Measurements from ENCODE around the gene STON2. TPM values are rescaled to one million over a fixed set of nuclear protein-coding genes. Genes with fewer than 3 reads are reported as not detected.

STON2 gene
- total and polyA plus RNA-seq, 2 of the 13 experiments (the other 11 are each of a cell fraction or from before 2014, with no cell fraction given), result 2.1 to 11.0 TPM

DNA sequence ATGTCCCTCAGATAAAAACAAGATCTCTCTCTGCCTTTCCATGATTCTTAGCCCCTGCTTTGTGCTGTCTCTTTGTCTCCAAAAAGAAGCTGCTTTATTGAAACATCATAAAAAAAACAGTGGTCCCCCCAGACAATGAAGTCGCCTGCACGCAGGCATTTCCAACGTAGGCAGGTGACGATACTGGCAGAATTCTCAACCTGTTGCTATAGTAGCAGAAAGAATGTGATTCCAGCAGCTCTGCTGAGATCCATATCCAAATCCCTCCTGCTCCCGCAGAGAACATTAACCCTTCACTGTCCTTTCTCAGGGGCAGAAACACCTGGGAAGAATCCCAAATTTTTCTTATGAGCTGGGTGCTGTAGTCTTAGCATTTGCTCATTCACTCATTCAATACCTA is 84.8 kb downstream of the STON2 start (continued):
- TF ChIP-seq, protein P1, sequence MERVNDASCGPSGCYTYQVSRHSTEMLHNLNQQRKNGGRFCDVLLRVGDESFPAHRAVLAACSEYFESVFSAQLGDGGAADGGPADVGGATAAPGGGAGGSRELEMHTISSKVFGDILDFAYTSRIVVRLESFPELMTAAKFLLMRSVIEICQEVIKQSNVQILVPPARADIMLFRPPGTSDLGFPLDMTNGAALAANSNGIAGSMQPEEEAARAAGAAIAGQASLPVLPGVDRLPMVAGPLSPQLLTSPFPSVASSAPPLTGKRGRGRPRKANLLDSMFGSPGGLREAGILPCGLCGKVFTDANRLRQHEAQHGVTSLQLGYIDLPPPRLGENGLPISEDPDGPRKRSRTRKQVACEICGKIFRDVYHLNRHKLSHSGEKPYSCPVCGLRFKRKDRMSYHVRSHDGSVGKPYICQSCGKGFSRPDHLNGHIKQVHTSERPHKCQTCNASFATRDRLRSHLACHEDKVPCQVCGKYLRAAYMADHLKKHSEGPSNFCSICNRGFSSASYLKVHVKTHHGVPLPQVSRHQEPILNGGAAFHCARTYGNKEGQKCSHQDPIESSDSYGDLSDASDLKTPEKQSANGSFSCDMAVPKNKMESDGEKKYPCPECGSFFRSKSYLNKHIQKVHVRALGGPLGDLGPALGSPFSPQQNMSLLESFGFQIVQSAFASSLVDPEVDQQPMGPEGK (CRISPR knock-in tag; IDR thresholded peaks at IDR 0.05), result no peak
- TF ChIP-seq ZNF468 (CRISPR knock-in tag; IDR thresholded peaks at IDR 0.05), result no peak

DNA sequence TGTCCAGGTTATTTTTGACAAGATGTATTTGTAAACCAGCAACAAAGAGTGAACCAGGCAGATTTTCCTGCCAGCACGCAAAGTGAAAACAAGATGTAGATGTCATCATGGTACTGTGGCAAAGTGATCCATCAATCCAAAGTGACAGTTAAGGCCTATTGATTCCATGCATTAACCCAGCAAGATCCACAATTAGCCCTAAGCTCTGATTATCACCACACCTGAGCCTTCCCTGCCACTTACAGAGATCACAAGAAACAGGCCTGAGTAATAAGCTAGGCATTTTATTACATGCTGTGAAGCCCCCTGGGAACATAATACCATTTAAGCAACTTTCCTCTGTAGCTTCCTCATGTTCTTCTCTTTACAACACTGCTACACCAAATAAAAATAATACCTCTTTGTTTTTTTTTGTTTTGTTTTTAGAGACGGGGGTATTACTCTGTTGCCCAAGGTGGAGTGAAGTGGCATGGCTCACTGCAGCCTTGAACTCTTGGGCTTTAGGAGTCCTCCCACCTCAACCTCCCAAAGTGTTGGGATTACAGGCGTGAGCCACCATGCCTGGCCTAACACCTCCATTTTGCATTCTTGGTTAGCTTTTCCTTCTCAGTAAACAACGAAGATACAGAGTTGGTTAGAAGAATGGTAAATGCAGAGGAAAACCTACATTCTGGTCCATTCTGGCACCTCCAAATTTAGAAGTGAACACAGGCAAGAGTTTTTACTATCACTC is 85.5 kb downstream of the STON2 start:
- Histone ChIP-seq H3K4me3 (replicated peaks in 1 of 3; ENCODE audit: insufficient read depth in 1 of 3, low read depth in 2 of 3, low read length in 3 of 3) (no peak overlapping the region), H4K20me1 (ENCODE audit: insufficient read depth, low read length) (no peaks in the 10 kb centered on the region), H3K4me2 (ENCODE audit: low read depth, low read length) (no peak overlapping the region), H3K27ac (ENCODE audit: extremely low read length, insufficient read depth, low read length) (no peak overlapping the region), H2AFZ (ENCODE audit: low read length) (no peak overlapping the region), H3K36me3 (replicated peaks in 1 of 2; ENCODE audit: control insufficient read depth in 1 of 2, insufficient read depth in 2 of 2, low read length in 2 of 2) (no peaks in the 10 kb centered on the region), H3K9me3 (ENCODE audit: low read length) (no peaks in the 10 kb centered on the region), H3K27me3 (ENCODE audit: control insufficient read depth in 1 of 2, insufficient read depth in 2 of 2, low read length in 2 of 2) (no peaks in the 10 kb centered on the region), H3K79me2 (ENCODE audit: insufficient read depth, low read length) (no peaks in the 10 kb centered on the region), H3K9ac (ENCODE audit: insufficient read depth, low read depth, low read length) (no peak overlapping the region), H3K4me1 (ENCODE audit: insufficient read depth, low read length) (peaks cover 23% of the 10 kb centered on the region)
- ATAC-seq (no peak), FAIRE-seq (no peak), DNase-seq (ENCODE audit: low spot score) (no peak)
- intact Hi-C loops (cut with micrococcal nuclease; ENCODE audit: unreplicated experiment), result no loop called here
- in situ Hi-C loops (cut with HindIII; ENCODE audit: extremely low pct_ligation_motif_present, low pct_unique_long_range_greater_than_20kb), result no loop called here
- ChIA-PET POLR2A (no interaction called here), CTCF (ENCODE audit: low intra/inter-chr PET ratio, low total read pairs) (no interaction called here)
- WGBS (ENCODE audit: low lambda C conversion rate), result 92% methylated on average over 4 of the region's 4 CpGs
- no peak for TF ChIP-seq IRX3 (CRISPR knock-in tag; IDR thresholded peaks at IDR 0.05; ENCODE audit: borderline replicate concordance, low read depth)
- TF ChIP-seq, protein P2, sequence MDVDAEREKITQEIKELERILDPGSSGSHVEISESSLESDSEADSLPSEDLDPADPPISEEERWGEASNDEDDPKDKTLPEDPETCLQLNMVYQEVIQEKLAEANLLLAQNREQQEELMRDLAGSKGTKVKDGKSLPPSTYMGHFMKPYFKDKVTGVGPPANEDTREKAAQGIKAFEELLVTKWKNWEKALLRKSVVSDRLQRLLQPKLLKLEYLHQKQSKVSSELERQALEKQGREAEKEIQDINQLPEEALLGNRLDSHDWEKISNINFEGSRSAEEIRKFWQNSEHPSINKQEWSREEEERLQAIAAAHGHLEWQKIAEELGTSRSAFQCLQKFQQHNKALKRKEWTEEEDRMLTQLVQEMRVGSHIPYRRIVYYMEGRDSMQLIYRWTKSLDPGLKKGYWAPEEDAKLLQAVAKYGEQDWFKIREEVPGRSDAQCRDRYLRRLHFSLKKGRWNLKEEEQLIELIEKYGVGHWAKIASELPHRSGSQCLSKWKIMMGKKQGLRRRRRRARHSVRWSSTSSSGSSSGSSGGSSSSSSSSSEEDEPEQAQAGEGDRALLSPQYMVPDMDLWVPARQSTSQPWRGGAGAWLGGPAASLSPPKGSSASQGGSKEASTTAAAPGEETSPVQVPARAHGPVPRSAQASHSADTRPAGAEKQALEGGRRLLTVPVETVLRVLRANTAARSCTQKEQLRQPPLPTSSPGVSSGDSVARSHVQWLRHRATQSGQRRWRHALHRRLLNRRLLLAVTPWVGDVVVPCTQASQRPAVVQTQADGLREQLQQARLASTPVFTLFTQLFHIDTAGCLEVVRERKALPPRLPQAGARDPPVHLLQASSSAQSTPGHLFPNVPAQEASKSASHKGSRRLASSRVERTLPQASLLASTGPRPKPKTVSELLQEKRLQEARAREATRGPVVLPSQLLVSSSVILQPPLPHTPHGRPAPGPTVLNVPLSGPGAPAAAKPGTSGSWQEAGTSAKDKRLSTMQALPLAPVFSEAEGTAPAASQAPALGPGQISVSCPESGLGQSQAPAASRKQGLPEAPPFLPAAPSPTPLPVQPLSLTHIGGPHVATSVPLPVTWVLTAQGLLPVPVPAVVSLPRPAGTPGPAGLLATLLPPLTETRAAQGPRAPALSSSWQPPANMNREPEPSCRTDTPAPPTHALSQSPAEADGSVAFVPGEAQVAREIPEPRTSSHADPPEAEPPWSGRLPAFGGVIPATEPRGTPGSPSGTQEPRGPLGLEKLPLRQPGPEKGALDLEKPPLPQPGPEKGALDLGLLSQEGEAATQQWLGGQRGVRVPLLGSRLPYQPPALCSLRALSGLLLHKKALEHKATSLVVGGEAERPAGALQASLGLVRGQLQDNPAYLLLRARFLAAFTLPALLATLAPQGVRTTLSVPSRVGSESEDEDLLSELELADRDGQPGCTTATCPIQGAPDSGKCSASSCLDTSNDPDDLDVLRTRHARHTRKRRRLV (CRISPR knock-in tag; IDR thresholded peaks at IDR 0.05), result no peak
- TF ChIP-seq ZSCAN12 (CRISPR knock-in tag; IDR thresholded peaks at IDR 0.05), result no peak
- no peak for TF ChIP-seq SATB2 (CRISPR knock-in tag; IDR thresholded peaks at IDR 0.05)
- no TSS peak for BruUV-seq (replicated peaks)
